ENCODE measurements around the gene RAPH1.

DNA sequence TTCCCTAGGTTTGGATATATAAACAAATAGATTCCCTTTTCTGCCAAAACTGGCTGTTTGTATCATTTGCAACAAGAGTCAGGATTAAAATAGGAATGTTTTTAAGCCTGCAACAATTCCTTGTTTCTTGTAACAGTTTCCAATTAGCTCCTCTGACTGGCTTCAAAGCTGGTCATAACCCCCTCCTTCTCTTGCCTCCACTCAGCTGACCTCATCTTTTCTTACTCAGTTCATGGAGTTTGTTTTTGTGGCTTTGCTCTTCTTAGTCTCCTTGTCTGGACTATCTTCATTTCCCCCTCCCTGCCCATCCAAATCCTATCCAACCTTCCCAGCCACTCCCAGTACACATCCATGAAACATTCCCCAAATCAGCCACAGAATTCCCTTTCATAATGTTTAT, 14.3 kb upstream of the RAPH1 start:
- TF ChIP-seq, protein P1, sequence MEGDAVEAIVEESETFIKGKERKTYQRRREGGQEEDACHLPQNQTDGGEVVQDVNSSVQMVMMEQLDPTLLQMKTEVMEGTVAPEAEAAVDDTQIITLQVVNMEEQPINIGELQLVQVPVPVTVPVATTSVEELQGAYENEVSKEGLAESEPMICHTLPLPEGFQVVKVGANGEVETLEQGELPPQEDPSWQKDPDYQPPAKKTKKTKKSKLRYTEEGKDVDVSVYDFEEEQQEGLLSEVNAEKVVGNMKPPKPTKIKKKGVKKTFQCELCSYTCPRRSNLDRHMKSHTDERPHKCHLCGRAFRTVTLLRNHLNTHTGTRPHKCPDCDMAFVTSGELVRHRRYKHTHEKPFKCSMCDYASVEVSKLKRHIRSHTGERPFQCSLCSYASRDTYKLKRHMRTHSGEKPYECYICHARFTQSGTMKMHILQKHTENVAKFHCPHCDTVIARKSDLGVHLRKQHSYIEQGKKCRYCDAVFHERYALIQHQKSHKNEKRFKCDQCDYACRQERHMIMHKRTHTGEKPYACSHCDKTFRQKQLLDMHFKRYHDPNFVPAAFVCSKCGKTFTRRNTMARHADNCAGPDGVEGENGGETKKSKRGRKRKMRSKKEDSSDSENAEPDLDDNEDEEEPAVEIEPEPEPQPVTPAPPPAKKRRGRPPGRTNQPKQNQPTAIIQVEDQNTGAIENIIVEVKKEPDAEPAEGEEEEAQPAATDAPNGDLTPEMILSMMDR (IDR thresholded peaks at IDR 0.05; ENCODE audit: low read depth, low read length): no peak
- no peak for TF ChIP-seq EZH2phosphoT487 (IDR thresholded peaks at IDR 0.05; ENCODE audit: low read depth)
